HG02610 (cell line): ENCODE measurements around the gene TXLNG.
"Not testable (repeated sequence)": the region's sequence is repeated elsewhere in the genome, so short reads cannot be mapped to it uniquely, and the experiment has no call there.

ENCODE experiments used
- ATAC-seq: cut with Tn5 transposase; IDR thresholded peaks from one replicate; pipeline ENCODE4 v1.9.1; 2021; ENCODE audit warnings: mild to moderate bottlenecking, moderate library complexity; ENCODE audit not compliant: unreplicated experiment

TXLNG gene

GRCh38 chrX:16784440-16784839 is 1.8 kb upstream of the TXLNG start:
- ATAC-seq = not testable (repeated sequence)

- ATAC-seq = no peak
Observed at GRCh38 chrX:16785247-16786138, 773 bp upstream of the TXLNG start.

GRCh38 chrX:16786791-16787735 is 797 bp downstream of the TXLNG start:
- ATAC-seq = no peak

- ATAC-seq = no peak
Observed at GRCh38 chrX:16788477-16788876, 2.2 kb downstream of the TXLNG start.

- ATAC-seq = no peak
Observed at GRCh38 chrX:16796298-16796697, 10.0 kb downstream of the TXLNG start.

- ATAC-seq = no peak
Observed at GRCh38 chrX:16797358-16797757, 11.1 kb downstream of the TXLNG start.

- ATAC-seq = no peak
Observed at GRCh38 chrX:16797841-16798240, 11.6 kb downstream of the TXLNG start.

- peak; percentile 55 for ATAC-seq
Observed at GRCh38 chrX:16804923-16805464, 18.7 kb downstream of the TXLNG start.

GRCh38 chrX:16807548-16807947 is 21.3 kb downstream of the TXLNG start:
- ATAC-seq = no peak

GRCh38 chrX:16807976-16808542 is 21.8 kb downstream of the TXLNG start:
- no peak for ATAC-seq

GRCh38 chrX:16814597-16814996 is 28.3 kb downstream of the TXLNG start:
- ATAC-seq = no peak

GRCh38 chrX:16819634-16820033 is 33.4 kb downstream of the TXLNG start:
- no peak for ATAC-seq

- no peak for ATAC-seq
Observed at GRCh38 chrX:16822723-16823122, 36.5 kb downstream of the TXLNG start.

GRCh38 chrX:16825264-16826035 is 39.2 kb downstream of the TXLNG start:
- no peak for ATAC-seq

- ATAC-seq = no peak
Observed at GRCh38 chrX:16826207-16826606, 39.9 kb downstream of the TXLNG start.

GRCh38 chrX:16827225-16827624 is 41.0 kb downstream of the TXLNG start:
- no peak for ATAC-seq

GRCh38 chrX:16828124-16828908 is 42.0 kb downstream of the TXLNG start:
- no peak for ATAC-seq

- ATAC-seq = no peak
Observed at GRCh38 chrX:16832301-16832700, 46.0 kb downstream of the TXLNG start.

- ATAC-seq = no peak
Observed at GRCh38 chrX:16834806-16835205, 48.5 kb downstream of the TXLNG start.
